H9 (cell line): ENCODE data around the gene UGT1A5. TPM values are rescaled to one million over a fixed set of nuclear protein-coding genes. Genes with fewer than 3 reads are reported as not detected.

Experiments
- DNase-seq: peaks from one replicate; pipeline ENCODE4 v3.0.0-alpha.2; 2017
- H2AFZ ChIP-seq: one replicate; pipeline ENCODE4 v1.6.1; 2013; ENCODE audit warnings: mild to moderate bottlenecking, low read length, control low read depth, moderate library complexity
- H2AK5ac ChIP-seq: 2 replicates; pipeline ENCODE4 v1.6.1; 2013; ENCODE audit warnings: low read length, control low read depth, mixed read lengths; ENCODE audit not compliant: insufficient read length
- H2BK120ac ChIP-seq: one replicate; pipeline ENCODE4 v1.6.1; 2013; ENCODE audit warnings: low read depth, mild to moderate bottlenecking, low read length, control low read depth, inconsistent platforms; ENCODE audit not compliant: poor library complexity, severe bottlenecking
- H2BK12ac ChIP-seq: 2 replicates; pipeline ENCODE4 v1.6.1; 2013; ENCODE audit warnings: low read length, control low read depth, mixed read lengths, low read depth; ENCODE audit not compliant: insufficient read length
- H2BK15ac ChIP-seq: 2 replicates; pipeline ENCODE4 v1.6.1; 2013; ENCODE audit warnings: low read depth, low read length, control low read depth
- H2BK20ac ChIP-seq: one replicate; pipeline ENCODE4 v1.6.1; 2013; ENCODE audit warnings: low read depth, mild to moderate bottlenecking, low read length, control low read depth, inconsistent platforms; ENCODE audit not compliant: poor library complexity, severe bottlenecking
- H2BK5ac ChIP-seq: 2 replicates; pipeline ENCODE4 v1.6.1; 2013; ENCODE audit warnings: low read length, control low read depth, mixed read lengths; ENCODE audit not compliant: insufficient read length
- H3K14ac ChIP-seq: 2 replicates; pipeline ENCODE4 v1.6.1; 2013; ENCODE audit warnings: low read length, control low read depth; ENCODE audit not compliant: insufficient read depth
- H3K18ac ChIP-seq: 2 replicates; pipeline ENCODE4 v1.6.1; 2013; ENCODE audit warnings: low read depth, mild to moderate bottlenecking, mixed read lengths, low read length, control low read depth; ENCODE audit not compliant: insufficient read length
- H3K23ac ChIP-seq: 2 replicates; pipeline ENCODE4 v1.6.1; 2013; ENCODE audit warnings: low read length, control low read depth, mixed read lengths, low read depth; ENCODE audit not compliant: insufficient read length
- H3K23me2 ChIP-seq: 2 replicates; pipeline ENCODE4 v1.6.1; 2013; ENCODE audit warnings: low read depth, mild to moderate bottlenecking, mixed read lengths, low read length, control low read depth; ENCODE audit not compliant: insufficient read length, poor library complexity, severe bottlenecking
- H3K27ac ChIP-seq: 2 replicates; pipeline ENCODE4 v1.5.1; 2013; ENCODE audit warnings: low read length, control low read depth, mixed read lengths, low read depth; ENCODE audit not compliant: insufficient read length
- H3K27me3 ChIP-seq: 2 replicates; pipeline ENCODE4 v1.6.1; 2013; ENCODE audit warnings: low read length, control low read depth, inconsistent platforms; ENCODE audit not compliant: insufficient read depth
- H3K4ac ChIP-seq: 2 replicates; pipeline ENCODE4 v1.6.1; 2013; ENCODE audit warnings: low read depth, mild to moderate bottlenecking, control low read depth, inconsistent platforms, low read length, moderate library complexity
- H3K4me1 ChIP-seq: 2 replicates; pipeline ENCODE4 v1.6.1; 2013; ENCODE audit warnings: low read length, control low read depth, inconsistent platforms; ENCODE audit not compliant: insufficient read depth
- H3K4me2 ChIP-seq: 2 replicates; pipeline ENCODE4 v1.6.1; 2013; ENCODE audit warnings: low read length, control low read depth, mixed read lengths; ENCODE audit not compliant: insufficient read length, insufficient read depth
- H3K56ac ChIP-seq: 2 replicates; pipeline ENCODE4 v1.6.1; 2013; ENCODE audit warnings: low read depth, mild to moderate bottlenecking, mixed read lengths, low read length, control low read depth; ENCODE audit not compliant: insufficient read length
- H3K79me1 ChIP-seq: 2 replicates; pipeline ENCODE4 v1.6.1; 2013; ENCODE audit warnings: low read depth, mild to moderate bottlenecking, moderate library complexity, low read length, control low read depth, inconsistent platforms; ENCODE audit not compliant: insufficient read depth, poor library complexity, severe bottlenecking
- H3K79me2 ChIP-seq: 2 replicates; pipeline ENCODE4 v1.6.1; 2013; ENCODE audit warnings: low read length, control low read depth, inconsistent platforms; ENCODE audit not compliant: insufficient read depth
- H3K9ac ChIP-seq: 2 replicates; pipeline ENCODE4 v1.6.1; 2013; ENCODE audit warnings: low read length, control low read depth, mixed read lengths; ENCODE audit not compliant: insufficient read length; ENCODE audit errors: extremely low read depth
- H3K9me3 ChIP-seq: one replicate; pipeline ENCODE4 v1.6.1; 2013; ENCODE audit warnings: low read depth, low read length, inconsistent platforms; ENCODE audit not compliant: control insufficient read depth
- H3T11ph ChIP-seq: one replicate; pipeline ENCODE4 v1.6.1; 2013; ENCODE audit warnings: mild to moderate bottlenecking, low read length, control low read depth, inconsistent platforms
- H4K20me1 ChIP-seq: one replicate; pipeline ENCODE4 v1.6.1; 2013; ENCODE audit not compliant: control insufficient read depth, insufficient read length, insufficient read depth
- H4K5ac ChIP-seq: 2 replicates; pipeline ENCODE4 v1.6.1; 2013; ENCODE audit warnings: low read depth, mild to moderate bottlenecking, mixed read lengths, low read length, control low read depth; ENCODE audit not compliant: insufficient read length
- H4K8ac ChIP-seq: replicated peaks from 2 replicates; pipeline ENCODE4 v1.6.1; 2013; ENCODE audit warnings: low read length, control low read depth, mixed read lengths, low read depth; ENCODE audit not compliant: insufficient read length
- H4K91ac ChIP-seq: 2 replicates; pipeline ENCODE4 v1.6.1; 2013; ENCODE audit warnings: low read depth, mild to moderate bottlenecking, moderate library complexity, mixed read lengths, low read length, control low read depth; ENCODE audit not compliant: insufficient read length
- H3K27ac Mint-ChIP-seq, 3 experiments: 2 replicates in 2 of 3; 3 replicates in 1 of 3; pipeline ENCODE4 v1.8.0; 2020 to 2021; ENCODE audit warnings: mixed read lengths in 3 of 3, mild to moderate bottlenecking in 1 of 3, moderate library complexity in 1 of 3
- H3K27me3 Mint-ChIP-seq: 2 replicates; pipeline ENCODE4 v1.8.0; 2021; ENCODE audit warnings: low read depth, mild to moderate bottlenecking, moderate library complexity, mixed read lengths
- H3K36me3 Mint-ChIP-seq, 3 experiments: 2 replicates in 2 of 3; 3 replicates in 1 of 3; pipeline ENCODE4 v1.8.0; 2020 to 2021; ENCODE audit warnings: low read depth in 3 of 3, mixed read lengths in 3 of 3; ENCODE audit not compliant: insufficient read depth in 1 of 3
- H3K4me1 Mint-ChIP-seq, 2 experiments: 2 replicates each; pipeline ENCODE4 v1.8.0; 2020; ENCODE audit warnings: mixed read lengths in 2 of 2
- H3K4me3 Mint-ChIP-seq, 2 experiments: 2 replicates in 1 of 2; 3 replicates in 1 of 2; pipeline ENCODE4 v1.8.0; 2020 to 2021; ENCODE audit warnings: mild to moderate bottlenecking in 2 of 2, mixed read lengths in 2 of 2, moderate library complexity in 1 of 2
- H3K9me3 Mint-ChIP-seq, 2 experiments: 2 replicates in 1 of 2; 3 replicates in 1 of 2; pipeline ENCODE4 v1.8.0; 2020; ENCODE audit warnings: mild to moderate bottlenecking in 2 of 2, mixed read lengths in 2 of 2, moderate library complexity in 1 of 2
- WGBS: extraction: QIAGEN DNeasy Blood & Tissue Kit; methylation state at CpG from one replicate; pipeline ENCODE4 v1.1.7; 2013; ENCODE audit warnings: missing lambda C conversion rate, low lambda C conversion rate, mixed read lengths; ENCODE audit not compliant: insufficient read length; ENCODE audit errors: extremely low coverage; 5-methylcytosine and 5-hydroxymethylcytosine counted together
- total RNA-seq: library from RNA; stranded (reverse); gene quantifications from 2 replicates; pipeline ENCODE4 v1.2.1, GENCODE V29; 2021
- TF ChIP-seq, protein P1 (sequence below): fragments of 200-600 bp; sonication (generic); conservative IDR thresholded peaks from 3 replicates; pipeline ENCODE4 v1.8.0; 2021; ENCODE audit warnings: antibody characterized with exemption, mild to moderate bottlenecking

The UGT1A5 gene
- total RNA-seq, 1 experiment from 2014 or later = not detected

DNA sequence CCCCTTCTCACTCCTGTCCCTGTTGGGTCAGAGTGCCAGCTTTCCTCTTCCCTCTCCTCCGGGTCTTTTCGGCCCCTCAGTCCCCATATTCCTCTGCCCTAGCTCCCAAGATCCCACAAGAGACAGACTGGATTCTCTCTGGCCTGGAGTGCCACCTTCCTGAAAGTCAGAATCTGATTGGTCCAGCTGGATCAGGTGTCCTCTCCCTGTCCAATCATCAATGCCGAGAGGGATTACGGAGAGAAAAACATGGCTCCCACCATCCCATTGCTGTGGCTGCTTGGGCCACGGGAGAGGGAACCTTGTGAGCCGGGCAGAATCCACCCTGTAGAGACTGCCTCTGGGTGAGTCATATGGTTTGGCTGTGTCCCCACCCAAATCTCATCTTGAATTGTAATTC, 62.7 kb downstream of the UGT1A5 start:
- no peak overlapping the region for H2BK120ac ChIP-seq
- H3K27ac ChIP-seq = no peak overlapping the region
- no peak overlapping the region for H3K18ac ChIP-seq
- H3K27me3 ChIP-seq = no peaks in the 10 kb centered on the region
- H2AK5ac ChIP-seq = no peak overlapping the region
- no peak overlapping the region for H4K91ac ChIP-seq
- peaks cover 4% of the 10 kb centered on the region for H3K9me3 ChIP-seq
- no peak overlapping the region for H3T11ph ChIP-seq
- Mint-ChIP-seq H3K27ac (peak overlapping the region in 1 of 3 experiments; percentile 25; a peak in 1 of 7 replicates), H3K4me3 (no peak overlapping the region), H3K9me3 (peaks cover 14 to 21% of the 10 kb centered on the region in 2 experiments; a peak in 4 of 5 replicates), H3K27me3 (peaks cover 2% of the 10 kb centered on the region; the same call in 1 of the 2 replicates), H3K4me1 (no peaks in the 10 kb centered on the region), H3K36me3 (peaks cover 1 to 4% (median 3%) of the 10 kb centered on the region in 3 experiments; a peak in 4 of 7 replicates)
- H2BK12ac ChIP-seq = no peak overlapping the region
- no peak overlapping the region for H3K4me2 ChIP-seq
- no peak overlapping the region for H2AFZ ChIP-seq
- no peak overlapping the region for H3K4ac ChIP-seq
- no peak overlapping the region for H3K9ac ChIP-seq
- no peak overlapping the region for H2BK5ac ChIP-seq
- H3K23me2 ChIP-seq = no peaks in the 10 kb centered on the region
- no peaks in the 10 kb centered on the region for H4K20me1 ChIP-seq
- WGBS = no CpG with 5 or more reads among the region's 6 CpGs
- H3K79me1 ChIP-seq = no peaks in the 10 kb centered on the region
- H2BK20ac ChIP-seq = no peak overlapping the region
- H3K4me1 ChIP-seq = no peaks in the 10 kb centered on the region
- no peak overlapping the region for H2BK15ac ChIP-seq
- DNase-seq = no peak
- TF ChIP-seq, protein P1, sequence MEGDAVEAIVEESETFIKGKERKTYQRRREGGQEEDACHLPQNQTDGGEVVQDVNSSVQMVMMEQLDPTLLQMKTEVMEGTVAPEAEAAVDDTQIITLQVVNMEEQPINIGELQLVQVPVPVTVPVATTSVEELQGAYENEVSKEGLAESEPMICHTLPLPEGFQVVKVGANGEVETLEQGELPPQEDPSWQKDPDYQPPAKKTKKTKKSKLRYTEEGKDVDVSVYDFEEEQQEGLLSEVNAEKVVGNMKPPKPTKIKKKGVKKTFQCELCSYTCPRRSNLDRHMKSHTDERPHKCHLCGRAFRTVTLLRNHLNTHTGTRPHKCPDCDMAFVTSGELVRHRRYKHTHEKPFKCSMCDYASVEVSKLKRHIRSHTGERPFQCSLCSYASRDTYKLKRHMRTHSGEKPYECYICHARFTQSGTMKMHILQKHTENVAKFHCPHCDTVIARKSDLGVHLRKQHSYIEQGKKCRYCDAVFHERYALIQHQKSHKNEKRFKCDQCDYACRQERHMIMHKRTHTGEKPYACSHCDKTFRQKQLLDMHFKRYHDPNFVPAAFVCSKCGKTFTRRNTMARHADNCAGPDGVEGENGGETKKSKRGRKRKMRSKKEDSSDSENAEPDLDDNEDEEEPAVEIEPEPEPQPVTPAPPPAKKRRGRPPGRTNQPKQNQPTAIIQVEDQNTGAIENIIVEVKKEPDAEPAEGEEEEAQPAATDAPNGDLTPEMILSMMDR = no peak
- H3K56ac ChIP-seq = no peak overlapping the region
- H3K79me2 ChIP-seq = no peaks in the 10 kb centered on the region
- no peak overlapping the region for H3K23ac ChIP-seq
- H4K5ac ChIP-seq = no peak overlapping the region
- no peak overlapping the region for H4K8ac ChIP-seq
- H3K14ac ChIP-seq = no peak overlapping the region
